HCT116 (cell line): ENCODE measurements around the gene NAALADL2. TPM values are rescaled to one million over a fixed set of nuclear protein-coding genes. Genes with fewer than 3 reads are reported as not detected.

Experiments used
- ATAC-seq: fragments of 200-7000 bp; cut with Tn5 transposase; 2 replicates; pipeline ENCODE4 v1.9.1; 2020; ENCODE audit warnings: mild to moderate bottlenecking, moderate library complexity
- BruUV-seq: library from RNA; stranded (reverse); fragments of 400-500 nt; replicated peaks from 2 replicates; lab custom pipeline; 2021; lab: Mats Ljungman, UMichigan
- CTCF ChIA-PET: fragments of 300-600 bp; sonication (Branson Sonifier 250); formaldehyde crosslinking; loops from one replicate; lab custom pipeline; 2021; ENCODE audit warnings: antibody characterized with exemption; lab: Charles Lee
- POLR2A ChIA-PET: fragments of 300-600, 350-600 bp; sonication (Branson Sonifier 250); formaldehyde crosslinking; loops from one replicate; lab custom pipeline; 2021; ENCODE audit warnings: antibody characterized with exemption; lab: Charles Lee
- RAD21 ChIA-PET, 2 experiments: fragments of 300-600 bp; sonication (Branson Sonifier 250); formaldehyde crosslinking; loops; one replicate each; lab custom pipeline; 2023; ENCODE audit warnings: low total read pairs in 2 of 2; ENCODE audit not compliant: uncharacterized antibody in 2 of 2, unreplicated experiment in 2 of 2, low non-redundant PET in 1 of 2; lab: Charles Lee
- DNase-seq: peaks from one replicate; pipeline ENCODE4 v3.0.0-alpha.2; 2010; ENCODE audit warnings: low read depth, low spot score
- H2AFZ ChIP-seq: fragments of 200-600 bp; shearing (Covaris generic), sonication (generic); 2 replicates; pipeline ENCODE4 v1.6.1; 2017; ENCODE audit warnings: low read depth, mixed run types, mixed read lengths, antibody characterized with exemption, low read length; ENCODE audit not compliant: poor library complexity, severe bottlenecking
- H3K27ac ChIP-seq: 2 replicates; pipeline ENCODE4 v1.5.1; 2012; ENCODE audit warnings: low read depth, low read length
- H3K27me3 ChIP-seq: fragments of 200-600 bp; sonication (generic); 2 replicates; pipeline ENCODE4 v1.6.1; 2016; ENCODE audit warnings: mixed run types, low read length, mixed read lengths; ENCODE audit not compliant: insufficient read depth
- H3K36me3 ChIP-seq, 2 experiments: fragments of 200-500 bp in 1 of 2; fragments of 200-600 bp in 1 of 2; sonication (Bioruptor generic) in 1 of 2; sonication (generic) in 1 of 2; 2 replicates each; pipeline versions ENCODE4 v1.5.1 to v1.6.1; 2014 to 2016; ENCODE audit warnings: low read length in 2 of 2, inconsistent platforms in 1 of 2, mixed read lengths in 1 of 2, mixed run types in 1 of 2; ENCODE audit not compliant: insufficient read depth in 2 of 2, control insufficient read depth in 1 of 2
- H3K4me1 ChIP-seq, 2 experiments: fragments of 200-600 bp in 1 of 2; sonication (generic) in 1 of 2; 2 replicates each; pipeline versions ENCODE4 v1.5.1 to v1.6.1; 2012 to 2017; ENCODE audit warnings: low read length in 2 of 2, inconsistent platforms in 1 of 2, mild to moderate bottlenecking in 1 of 2, mixed read lengths in 1 of 2, mixed run types in 1 of 2, moderate library complexity in 1 of 2; ENCODE audit not compliant: insufficient read depth in 2 of 2, control insufficient read depth in 1 of 2
- H3K4me2 ChIP-seq: fragments of 200-600 bp; sonication (generic); 2 replicates; pipeline ENCODE4 v1.6.1; 2017; ENCODE audit warnings: mixed run types, low read length, mixed read lengths
- H3K4me3 ChIP-seq, 2 experiments: fragments of 200-600 bp in 1 of 2; sonication (generic) in 1 of 2; replicated peaks in 1 of 2; 2 replicates each; pipeline ENCODE4 v1.5.1; 2011 to 2016; ENCODE audit warnings: low read length in 2 of 2, control low read depth in 1 of 2, low read depth in 1 of 2, mild to moderate bottlenecking in 1 of 2, mixed read lengths in 1 of 2, mixed run types in 1 of 2
- H3K79me2 ChIP-seq: fragments of 200-600 bp; sonication (generic); 2 replicates; pipeline ENCODE4 v1.6.1; 2017; ENCODE audit warnings: mild to moderate bottlenecking, mixed run types, low read length, moderate library complexity, mixed read lengths; ENCODE audit not compliant: insufficient read depth
- H3K9ac ChIP-seq: fragments of 200-600 bp; sonication (generic); 2 replicates; pipeline ENCODE4 v1.6.1; 2016; ENCODE audit warnings: low read length, mixed read lengths
- H3K9me2 ChIP-seq: fragments of 200-600 bp; sonication (generic), shearing (Covaris generic); 2 replicates; pipeline ENCODE4 v1.6.1; 2017; ENCODE audit warnings: mixed run types, mild to moderate bottlenecking, moderate library complexity; ENCODE audit not compliant: insufficient read depth
- H3K9me3 ChIP-seq, 2 experiments: fragments of 200-500 bp in 1 of 2; fragments of 200-600 bp in 1 of 2; sonication (Bioruptor generic) in 1 of 2; sonication (generic) in 1 of 2; 2 replicates each; pipeline ENCODE4 v1.6.1; 2014 to 2017; ENCODE audit warnings: low read length in 2 of 2, mixed read lengths in 2 of 2, inconsistent platforms in 1 of 2, low read depth in 1 of 2, mild to moderate bottlenecking in 1 of 2, mixed run types in 1 of 2, moderate library complexity in 1 of 2; ENCODE audit not compliant: control insufficient read depth in 1 of 2, insufficient read depth in 1 of 2
- H4K20me1 ChIP-seq: fragments of 200-600 bp; sonication (generic), shearing (Covaris generic); 2 replicates; pipeline ENCODE4 v1.6.1; 2017; ENCODE audit warnings: mixed run types, mild to moderate bottlenecking, moderate library complexity; ENCODE audit not compliant: insufficient read depth
- CBX3 ChIP-seq: IDR thresholded peaks from 2 replicates; pipeline ENCODE4 v1.6.1; 2012; ENCODE audit warnings: low read depth
- EZH2 ChIP-seq: fragments of 200-600 bp; sonication (generic); IDR thresholded peaks from 2 replicates; pipeline ENCODE4 v1.6.1; 2017; ENCODE audit warnings: antibody characterized with exemption, mixed run types
- YY1 ChIP-seq: IDR thresholded peaks from 2 replicates; pipeline ENCODE4 v1.6.1; 2011; ENCODE audit warnings: low read length, low read depth, moderate library complexity, mild to moderate bottlenecking; ENCODE audit not compliant: insufficient replicate concordance; ENCODE audit errors: extremely low read depth
- ZNF274 ChIP-seq: fragments of 200-500 bp; sonication (Bioruptor generic); IDR thresholded peaks from 2 replicates; pipeline ENCODE4 v1.6.1; 2014; ENCODE audit warnings: mild to moderate bottlenecking, low read depth, low read length, inconsistent platforms
- intact Hi-C: fragments of 100-400 bp; cut with micrococcal nuclease; formaldehyde crosslinking; loops from 2 replicates; pipeline ENCODE4 v1.10.0; 2022
- total RNA-seq: library from RNA; stranded (reverse); gene quantifications from one replicate; pipeline ENCODE4 v1.2.1, GENCODE V29; 2021; ENCODE audit not compliant: unreplicated experiment
- TF ChIP-seq, protein P1 (sequence below): IDR thresholded peaks from 2 replicates; pipeline ENCODE4 v1.6.1; 2012; ENCODE audit warnings: low read depth

NAALADL2 gene
- total RNA-seq, 1 experiment from 2014 or later = 2.9 TPM

DNA sequence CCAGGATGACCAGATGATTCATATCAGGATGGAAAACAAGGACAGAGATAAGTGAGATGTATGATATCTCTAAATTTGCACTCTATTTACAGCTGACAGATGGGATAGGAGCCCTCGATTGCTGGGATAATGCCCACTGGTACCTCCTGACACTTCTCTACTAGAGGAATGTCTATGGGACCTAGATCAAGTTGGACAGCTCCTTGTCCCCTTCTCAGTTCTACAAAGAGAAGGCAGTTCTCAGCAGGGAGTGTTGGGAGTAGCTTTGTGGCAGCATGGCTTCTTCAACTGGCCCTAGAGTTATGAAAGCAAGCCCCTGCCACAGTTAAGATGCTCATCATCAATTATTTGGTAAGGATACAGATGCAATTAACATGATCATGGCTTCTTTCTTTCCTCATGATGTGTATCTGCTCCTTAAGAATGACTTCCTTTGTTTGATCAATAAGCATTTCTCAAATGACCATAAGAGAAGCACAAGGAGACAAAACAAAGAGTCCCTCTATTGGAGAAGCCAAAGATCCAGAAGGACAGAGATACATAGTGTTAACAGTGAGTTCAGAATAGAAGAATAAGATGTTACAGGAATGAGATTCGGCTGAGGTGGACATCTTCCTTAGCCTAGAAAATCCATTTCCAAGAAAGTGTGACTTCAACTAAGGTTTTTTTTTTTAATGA, 481.3 kb downstream of the NAALADL2 start:
- intact Hi-C loops = no loop called here
- no peaks in the 10 kb centered on the region for H3K36me3 ChIP-seq
- ChIA-PET POLR2A (no interaction called here), RAD21 (no interaction called here), CTCF (no interaction called here)
- no peaks in the 10 kb centered on the region for H4K20me1 ChIP-seq
- ATAC-seq (no peak), DNase-seq (no peak)
- no peaks in the 10 kb centered on the region for H3K9me2 ChIP-seq
- no TSS peak for BruUV-seq
- no peaks in the 10 kb centered on the region for H3K79me2 ChIP-seq
- H3K27me3 ChIP-seq = no peaks in the 10 kb centered on the region
- no peak overlapping the region for H2AFZ ChIP-seq
- H3K4me1 ChIP-seq = peaks cover 7 to 13% of the 10 kb centered on the region in 2 experiments; a peak in 3 of 4 replicates
- no peak overlapping the region for H3K4me3 ChIP-seq
- H3K9me3 ChIP-seq = no peaks in the 10 kb centered on the region
- no peak overlapping the region for H3K9ac ChIP-seq
- TF ChIP-seq YY1 (no peak), EZH2 (no peak), CBX3 (no peak), ZNF274 (no peak)
- TF ChIP-seq, protein P1, sequence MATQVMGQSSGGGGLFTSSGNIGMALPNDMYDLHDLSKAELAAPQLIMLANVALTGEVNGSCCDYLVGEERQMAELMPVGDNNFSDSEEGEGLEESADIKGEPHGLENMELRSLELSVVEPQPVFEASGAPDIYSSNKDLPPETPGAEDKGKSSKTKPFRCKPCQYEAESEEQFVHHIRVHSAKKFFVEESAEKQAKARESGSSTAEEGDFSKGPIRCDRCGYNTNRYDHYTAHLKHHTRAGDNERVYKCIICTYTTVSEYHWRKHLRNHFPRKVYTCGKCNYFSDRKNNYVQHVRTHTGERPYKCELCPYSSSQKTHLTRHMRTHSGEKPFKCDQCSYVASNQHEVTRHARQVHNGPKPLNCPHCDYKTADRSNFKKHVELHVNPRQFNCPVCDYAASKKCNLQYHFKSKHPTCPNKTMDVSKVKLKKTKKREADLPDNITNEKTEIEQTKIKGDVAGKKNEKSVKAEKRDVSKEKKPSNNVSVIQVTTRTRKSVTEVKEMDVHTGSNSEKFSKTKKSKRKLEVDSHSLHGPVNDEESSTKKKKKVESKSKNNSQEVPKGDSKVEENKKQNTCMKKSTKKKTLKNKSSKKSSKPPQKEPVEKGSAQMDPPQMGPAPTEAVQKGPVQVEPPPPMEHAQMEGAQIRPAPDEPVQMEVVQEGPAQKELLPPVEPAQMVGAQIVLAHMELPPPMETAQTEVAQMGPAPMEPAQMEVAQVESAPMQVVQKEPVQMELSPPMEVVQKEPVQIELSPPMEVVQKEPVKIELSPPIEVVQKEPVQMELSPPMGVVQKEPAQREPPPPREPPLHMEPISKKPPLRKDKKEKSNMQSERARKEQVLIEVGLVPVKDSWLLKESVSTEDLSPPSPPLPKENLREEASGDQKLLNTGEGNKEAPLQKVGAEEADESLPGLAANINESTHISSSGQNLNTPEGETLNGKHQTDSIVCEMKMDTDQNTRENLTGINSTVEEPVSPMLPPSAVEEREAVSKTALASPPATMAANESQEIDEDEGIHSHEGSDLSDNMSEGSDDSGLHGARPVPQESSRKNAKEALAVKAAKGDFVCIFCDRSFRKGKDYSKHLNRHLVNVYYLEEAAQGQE = peak; percentile 34
- H3K4me2 ChIP-seq = no peak overlapping the region
- no peak overlapping the region for H3K27ac ChIP-seq
